Endothelial cell of umbilical vein (primary cell): ENCODE measurements around the gene OR9A4. TPM values are rescaled to one million over a fixed set of nuclear protein-coding genes. Genes with fewer than 3 reads are reported as not detected.

Experiments used
- BruUV-seq: library from RNA; stranded (reverse); fragments of 400-500 nt; replicated peaks from 2 replicates; lab custom pipeline; 2021; lab: Mats Ljungman, UMichigan
- CTCF ChIA-PET: fragments of 300-600, 350-600 bp; sonication (Branson Sonifier 250); formaldehyde crosslinking; loops from one replicate; lab custom pipeline; 2021; ENCODE audit warnings: antibody characterized with exemption, inconsistent platforms; lab: Charles Lee
- POLR2A ChIA-PET: fragments of 300-600, 350-600 bp; sonication (Branson Sonifier 250); formaldehyde crosslinking; loops from one replicate; lab custom pipeline; 2021; ENCODE audit warnings: antibody characterized with exemption, inconsistent platforms; lab: Charles Lee
- DNase-seq: peaks from one replicate; pipeline ENCODE4 v3.0.0-alpha.2; 2011; ENCODE audit warnings: low read depth, low spot score
- FAIRE-seq: peaks from 2 replicates; lab custom pipeline; 2011; peaks lifted over from hg19 to GRCh38; lab: Jason Lieb, UNC
- H2AFZ ChIP-seq: 2 replicates; pipeline ENCODE4 v1.6.0; 2012; ENCODE audit warnings: low read depth, low read length, control low read depth, inconsistent platforms
- H3K27ac ChIP-seq: 2 replicates; pipeline ENCODE4 v1.5.1; 2011; ENCODE audit warnings: low read depth, mild to moderate bottlenecking, control low read depth, low read length, moderate library complexity; ENCODE audit not compliant: insufficient read depth
- H3K27me3 ChIP-seq, 2 experiments: 2 replicates each; pipeline versions ENCODE4 v1.6.0 to v1.6.1; 2011; ENCODE audit warnings: low read length in 2 of 2, mixed read lengths in 1 of 2; ENCODE audit not compliant: control insufficient read depth in 2 of 2, insufficient read depth in 2 of 2
- H3K36me3 ChIP-seq, 2 experiments: 2 replicates in 1 of 2; 3 replicates in 1 of 2; pipeline ENCODE4 v1.5.1; 2011; ENCODE audit warnings: low read length in 2 of 2, mild to moderate bottlenecking in 1 of 2, moderate library complexity in 1 of 2; ENCODE audit not compliant: control insufficient read depth in 2 of 2, insufficient read depth in 2 of 2; ENCODE audit errors: extremely low read depth in 1 of 2
- H3K4me1 ChIP-seq: 3 replicates; pipeline ENCODE4 v1.5.1; 2011; ENCODE audit warnings: mild to moderate bottlenecking, low read length; ENCODE audit not compliant: control insufficient read depth, insufficient read depth; ENCODE audit errors: extremely low read depth
- H3K4me2 ChIP-seq: 2 replicates; pipeline ENCODE4 v1.6.1; 2011; ENCODE audit warnings: low read length, control low read depth, mixed read lengths; ENCODE audit not compliant: insufficient read depth
- H3K4me3 ChIP-seq, 3 experiments: fragments of 200-600 bp in 1 of 3; sonication (generic), shearing (Covaris generic) in 1 of 3; replicated peaks in 1 of 3; 2 replicates each; pipeline ENCODE4 v1.5.1; 2011 to 2016; ENCODE audit warnings: control low read depth in 3 of 3, low read length in 3 of 3, mild to moderate bottlenecking in 2 of 3, inconsistent platforms in 1 of 3, low read depth in 1 of 3, moderate library complexity in 1 of 3; ENCODE audit not compliant: insufficient read depth in 1 of 3
- H3K79me2 ChIP-seq: 2 replicates; pipeline ENCODE4 v1.6.0; 2012; ENCODE audit warnings: low read length, inconsistent platforms; ENCODE audit not compliant: control insufficient read depth, insufficient read depth
- H3K9ac ChIP-seq: replicated peaks from 2 replicates; pipeline ENCODE3; 2011; ENCODE audit warnings: low read length, control low read depth; ENCODE audit not compliant: insufficient read depth; ENCODE audit errors: extremely low read depth
- H3K9me1 ChIP-seq: replicated peaks from 3 replicates; pipeline ENCODE4 v1.6.0; 2011; ENCODE audit warnings: mild to moderate bottlenecking, low read length; ENCODE audit not compliant: control insufficient read depth, insufficient read depth; ENCODE audit errors: extremely low read depth
- H3K9me3 ChIP-seq: replicated peaks from 2 replicates; pipeline ENCODE4 v1.5.1; 2012; ENCODE audit warnings: low read length, inconsistent platforms; ENCODE audit not compliant: control insufficient read depth, insufficient read depth
- H4K20me1 ChIP-seq: replicated peaks from 2 replicates; pipeline ENCODE3; 2011; ENCODE audit warnings: mild to moderate bottlenecking, low read length; ENCODE audit not compliant: control insufficient read depth, insufficient read depth; ENCODE audit errors: extremely low read depth
- EZH2 ChIP-seq: IDR thresholded peaks from 2 replicates; pipeline ENCODE4 v1.6.1; 2012; ENCODE audit warnings: borderline replicate concordance, low read depth, mild to moderate bottlenecking, moderate library complexity, low read length, inconsistent platforms; ENCODE audit not compliant: severe bottlenecking
- FOS ChIP-seq: IDR thresholded peaks from 2 replicates; pipeline ENCODE4 v1.6.1; 2011; ENCODE audit warnings: mild to moderate bottlenecking, low read length, moderate library complexity, borderline replicate concordance; ENCODE audit not compliant: insufficient read depth
- GATA2 ChIP-seq: IDR thresholded peaks from 2 replicates; pipeline ENCODE4 v1.7.0; 2011; ENCODE audit warnings: low read depth, mild to moderate bottlenecking, moderate library complexity, mixed read lengths, low read length; ENCODE audit not compliant: insufficient read length, insufficient read depth
- JUN ChIP-seq: IDR thresholded peaks from 2 replicates; pipeline ENCODE4 v1.6.1; 2011; ENCODE audit warnings: borderline replicate concordance, low read depth; ENCODE audit not compliant: insufficient read length, insufficient read depth
- MYC ChIP-seq: IDR thresholded peaks from one replicate; pipeline ENCODE4 v1.6.1; 2011; ENCODE audit warnings: mild to moderate bottlenecking, low read depth, low read length
- POLR2A ChIP-seq: IDR thresholded peaks from 2 replicates; pipeline ENCODE4 v1.6.1; 2012; ENCODE audit warnings: low read depth, mild to moderate bottlenecking, control low read depth, low read length
- POLR2AphosphoS5 ChIP-seq: IDR thresholded peaks from 2 replicates; pipeline ENCODE4 v1.6.1; 2012; ENCODE audit warnings: low read depth, mild to moderate bottlenecking, control low read depth, low read length, moderate library complexity; ENCODE audit not compliant: insufficient read depth
- dilution Hi-C: fragments of 300-500 bp; cut with MboI; formaldehyde crosslinking; loops from one replicate; pipeline ENCODE4 v1.15.0; 2019; ENCODE audit warnings: low sequenced_read_pairs; ENCODE audit not compliant: extremely low pct_ligation_motif_present
- intact Hi-C: fragments of 100-400 bp; cut with micrococcal nuclease; formaldehyde crosslinking; loops from one replicate; pipeline ENCODE4 v1.10.0; 2022
- polyA plus RNA-seq, 4 experiments: library from polyadenylated mRNA; depleted of rRNA in 3 of 4; stranded (reverse) in 3 of 4; unstranded in 1 of 4; fragments of >200 nt; gene quantifications; 2 replicates each; pipeline versions ENCODE4 v1.2.1 to v1.2.3, GENCODE V29; 2011 to 2012; ENCODE audit warnings: missing spikeins in 1 of 4
- total RNA-seq: library from RNA; stranded (reverse); gene quantifications from 2 replicates; pipeline ENCODE4 v1.2.3, GENCODE V29; 2021
- TF ChIP-seq, protein P1 (sequence below), 2 donors: IDR thresholded peaks; 1 replicate in 1 of 2; 2 replicates in 1 of 2; pipeline ENCODE4 v1.5.1; 2011; ENCODE audit warnings: low read length in 2 of 2, mild to moderate bottlenecking in 2 of 2, moderate library complexity in 2 of 2, control low read depth in 1 of 2, inconsistent platforms in 1 of 2, low read depth in 1 of 2; ENCODE audit not compliant: insufficient read depth in 1 of 2; ENCODE audit errors: extremely low read depth in 1 of 2
- TF ChIP-seq, protein P2 (sequence below): IDR thresholded peaks from 2 replicates; pipeline ENCODE4 v1.6.1; 2011; ENCODE audit not compliant: insufficient read depth, insufficient read length

The OR9A4 gene
- total and polyA plus RNA-seq, 2 donors (not counting 3 experiments of a cell fraction or from before 2014, with no cell fraction given): not detected

DNA sequence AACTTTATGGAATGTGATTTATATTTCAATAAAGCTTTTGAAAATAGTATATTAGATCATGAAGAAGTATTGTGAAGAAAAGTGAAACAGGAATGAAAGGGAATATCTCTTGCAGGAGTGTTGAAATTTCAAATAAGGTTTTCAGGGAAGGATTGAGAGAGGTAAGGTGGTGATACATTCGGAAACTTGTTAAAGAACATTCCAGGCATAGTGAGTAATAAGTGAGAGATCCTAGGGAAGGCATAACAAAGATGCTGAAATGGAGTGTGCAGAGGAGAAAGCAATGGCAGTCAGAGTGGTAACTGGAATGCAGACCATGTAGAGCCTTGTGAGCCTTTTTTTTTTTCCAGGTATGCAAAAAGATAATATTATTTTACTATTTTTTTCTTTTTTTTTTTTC, 4.1 kb downstream of the OR9A4 start:
- Histone ChIP-seq H3K9me3 (no peaks in the 10 kb centered on the region), H3K9me1 (no peaks in the 10 kb centered on the region), H3K79me2 (no peaks in the 10 kb centered on the region), H2AFZ (no peak overlapping the region), H4K20me1 (no peaks in the 10 kb centered on the region), H3K36me3 (no peaks in the 10 kb centered on the region), H3K27me3 (no peaks in the 10 kb centered on the region), H3K4me2 (no peak overlapping the region), H3K9ac (no peak overlapping the region), H3K27ac (no peak overlapping the region), H3K4me1 (no peaks in the 10 kb centered on the region), H3K4me3 (no peak overlapping the region)
- FAIRE-seq (no peak), DNase-seq (no peak)
- CTCF ChIA-PET: no interaction called here
- POLR2A ChIA-PET: no interaction called here
- intact Hi-C loops: no loop called here
- TF ChIP-seq, protein P1, sequence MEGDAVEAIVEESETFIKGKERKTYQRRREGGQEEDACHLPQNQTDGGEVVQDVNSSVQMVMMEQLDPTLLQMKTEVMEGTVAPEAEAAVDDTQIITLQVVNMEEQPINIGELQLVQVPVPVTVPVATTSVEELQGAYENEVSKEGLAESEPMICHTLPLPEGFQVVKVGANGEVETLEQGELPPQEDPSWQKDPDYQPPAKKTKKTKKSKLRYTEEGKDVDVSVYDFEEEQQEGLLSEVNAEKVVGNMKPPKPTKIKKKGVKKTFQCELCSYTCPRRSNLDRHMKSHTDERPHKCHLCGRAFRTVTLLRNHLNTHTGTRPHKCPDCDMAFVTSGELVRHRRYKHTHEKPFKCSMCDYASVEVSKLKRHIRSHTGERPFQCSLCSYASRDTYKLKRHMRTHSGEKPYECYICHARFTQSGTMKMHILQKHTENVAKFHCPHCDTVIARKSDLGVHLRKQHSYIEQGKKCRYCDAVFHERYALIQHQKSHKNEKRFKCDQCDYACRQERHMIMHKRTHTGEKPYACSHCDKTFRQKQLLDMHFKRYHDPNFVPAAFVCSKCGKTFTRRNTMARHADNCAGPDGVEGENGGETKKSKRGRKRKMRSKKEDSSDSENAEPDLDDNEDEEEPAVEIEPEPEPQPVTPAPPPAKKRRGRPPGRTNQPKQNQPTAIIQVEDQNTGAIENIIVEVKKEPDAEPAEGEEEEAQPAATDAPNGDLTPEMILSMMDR (IDR thresholded peaks at IDR 0.05; ENCODE audit: extremely low read depth in 1 of 2, insufficient read depth in 1 of 2, low read depth in 1 of 2, low read length in 2 of 2): no peak
- TF ChIP-seq MYC (no peak), POLR2A (no peak), GATA2 (no peak), FOS (no peak), JUN (no peak), POLR2AphosphoS5 (no peak), EZH2 (no peak)
- TF ChIP-seq, protein P2, sequence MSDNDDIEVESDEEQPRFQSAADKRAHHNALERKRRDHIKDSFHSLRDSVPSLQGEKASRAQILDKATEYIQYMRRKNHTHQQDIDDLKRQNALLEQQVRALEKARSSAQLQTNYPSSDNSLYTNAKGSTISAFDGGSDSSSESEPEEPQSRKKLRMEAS: no peak
- dilution Hi-C loops: no loop called here
- no TSS peak for BruUV-seq
